Uterus (tissue), 4 donors: ENCODE measurements around the gene TMEM187. TPM values are rescaled to one million over a fixed set of nuclear protein-coding genes. Genes with fewer than 3 reads are reported as not detected.
A peak's percentile ranks its signal among the peaks of the same experiment; 100 is the strongest.

Experiments
- DNase-seq, 2 donors: peaks; one replicate each; pipeline ENCODE4 v3.0.0-alpha.2; 2019 to 2020
- H3K27ac ChIP-seq, 2 donors: fragments of 200-600 bp; sonication (generic); 1 replicate in 1 of 2; 2 replicates in 1 of 2; pipeline ENCODE4 v1.5.1; 2016 to 2018
- H3K27me3 ChIP-seq, 2 donors: fragments of 200-600 bp; sonication (generic); one replicate each; pipeline ENCODE4 v1.5.1; 2018 to 2019; ENCODE audit warnings: control low read depth in 1 of 2
- H3K36me3 ChIP-seq, 2 donors: fragments of 200-600 bp; sonication (generic); one replicate each; pipeline ENCODE4 v1.5.1; 2019; ENCODE audit warnings: control low read depth in 1 of 2
- H3K4me1 ChIP-seq, 2 donors: fragments of 200-600 bp; sonication (generic); one replicate each; pipeline ENCODE4 v1.5.1; 2018 to 2019; ENCODE audit warnings: control low read depth in 1 of 2
- H3K4me3 ChIP-seq, 2 donors: fragments of 200-600 bp; sonication (generic); 1 replicate in 1 of 2; 2 replicates in 1 of 2; pipeline ENCODE4 v1.5.1; 2018 to 2019; ENCODE audit warnings: mild to moderate bottlenecking in 1 of 2
- H3K9me3 ChIP-seq, 2 donors: fragments of 200-600 bp; sonication (generic); one replicate each; pipeline ENCODE4 v1.5.1; 2019; ENCODE audit warnings: control low read depth in 1 of 2
- POLR2A ChIP-seq, 2 donors: fragments of 450-650 bp; IDR thresholded peaks; one replicate each; pipeline ENCODE4 v1.6.1; 2016; ENCODE audit warnings: antibody characterized with exemption in 2 of 2, mild to moderate bottlenecking in 1 of 2, moderate library complexity in 1 of 2
- intact Hi-C: fragments of 100-400 bp; cut with DNase I; formaldehyde crosslinking; loops from one replicate; pipeline ENCODE4 v1.15.1; 2023; ENCODE audit warnings: low total_unique reads
- total RNA-seq, 4 donors: library from RNA; depleted of rRNA in 3 of 4; stranded (reverse); fragments of >200 nt in 3 of 4; gene quantifications; one replicate each; pipeline versions ENCODE4 v1.1.0 to v1.2.4, GENCODE V29; 2014 to 2023
- TF ChIP-seq, protein P1 (sequence below), 4 experiments: fragments of 200-600 bp in 2 of 4; fragments of 450-650 bp in 2 of 4; sonication (generic) in 2 of 4; IDR thresholded peaks; one replicate each; pipeline ENCODE4 v1.5.1; 2016 to 2019; ENCODE audit warnings: antibody characterized with exemption in 4 of 4, mild to moderate bottlenecking in 2 of 4, moderate library complexity in 1 of 4
- donor health status: DM: yes; HTN: yes; CAD: no.

TMEM187 gene
- total RNA-seq, 4 donors from 2014 or later = 2.5 to 9.6 (median 6.2) TPM; not detected in 1

DNA sequence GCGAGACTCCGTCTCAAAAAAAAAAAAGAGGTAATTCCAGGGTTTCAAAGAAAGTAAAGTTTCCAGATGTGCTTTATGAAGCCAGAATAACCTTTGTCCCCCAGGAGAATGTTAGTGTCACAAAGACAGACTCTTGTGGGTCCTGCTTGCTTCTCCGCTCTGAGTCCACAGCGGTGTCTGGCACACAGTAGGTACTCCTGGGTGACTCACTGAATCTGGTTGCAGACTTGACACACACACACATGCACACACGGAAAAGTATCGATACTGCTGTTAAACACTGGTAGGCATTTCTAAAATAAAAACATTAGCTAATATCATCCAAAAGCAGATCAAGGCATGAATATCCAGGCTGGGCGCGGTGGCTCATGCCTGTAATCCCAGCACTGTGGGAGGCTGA lies 22.9 kb downstream of the TMEM187 start:
- H3K9me3 ChIP-seq = no peaks in the 10 kb centered on the region
- DNase-seq = no peak
- no peaks in the 10 kb centered on the region for H3K27me3 ChIP-seq
- TF ChIP-seq, protein P1, sequence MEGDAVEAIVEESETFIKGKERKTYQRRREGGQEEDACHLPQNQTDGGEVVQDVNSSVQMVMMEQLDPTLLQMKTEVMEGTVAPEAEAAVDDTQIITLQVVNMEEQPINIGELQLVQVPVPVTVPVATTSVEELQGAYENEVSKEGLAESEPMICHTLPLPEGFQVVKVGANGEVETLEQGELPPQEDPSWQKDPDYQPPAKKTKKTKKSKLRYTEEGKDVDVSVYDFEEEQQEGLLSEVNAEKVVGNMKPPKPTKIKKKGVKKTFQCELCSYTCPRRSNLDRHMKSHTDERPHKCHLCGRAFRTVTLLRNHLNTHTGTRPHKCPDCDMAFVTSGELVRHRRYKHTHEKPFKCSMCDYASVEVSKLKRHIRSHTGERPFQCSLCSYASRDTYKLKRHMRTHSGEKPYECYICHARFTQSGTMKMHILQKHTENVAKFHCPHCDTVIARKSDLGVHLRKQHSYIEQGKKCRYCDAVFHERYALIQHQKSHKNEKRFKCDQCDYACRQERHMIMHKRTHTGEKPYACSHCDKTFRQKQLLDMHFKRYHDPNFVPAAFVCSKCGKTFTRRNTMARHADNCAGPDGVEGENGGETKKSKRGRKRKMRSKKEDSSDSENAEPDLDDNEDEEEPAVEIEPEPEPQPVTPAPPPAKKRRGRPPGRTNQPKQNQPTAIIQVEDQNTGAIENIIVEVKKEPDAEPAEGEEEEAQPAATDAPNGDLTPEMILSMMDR (IDR thresholded peaks at IDR 0.05) = no peak
- no peak for TF ChIP-seq POLR2A (IDR thresholded peaks at IDR 0.05)
- no peaks in the 10 kb centered on the region for H3K36me3 ChIP-seq
- H3K27ac ChIP-seq = no peak overlapping the region
- no peaks in the 10 kb centered on the region for H3K4me1 ChIP-seq
- intact Hi-C loops = no loop called here
- no peak overlapping the region for H3K4me3 ChIP-seq

DNA sequence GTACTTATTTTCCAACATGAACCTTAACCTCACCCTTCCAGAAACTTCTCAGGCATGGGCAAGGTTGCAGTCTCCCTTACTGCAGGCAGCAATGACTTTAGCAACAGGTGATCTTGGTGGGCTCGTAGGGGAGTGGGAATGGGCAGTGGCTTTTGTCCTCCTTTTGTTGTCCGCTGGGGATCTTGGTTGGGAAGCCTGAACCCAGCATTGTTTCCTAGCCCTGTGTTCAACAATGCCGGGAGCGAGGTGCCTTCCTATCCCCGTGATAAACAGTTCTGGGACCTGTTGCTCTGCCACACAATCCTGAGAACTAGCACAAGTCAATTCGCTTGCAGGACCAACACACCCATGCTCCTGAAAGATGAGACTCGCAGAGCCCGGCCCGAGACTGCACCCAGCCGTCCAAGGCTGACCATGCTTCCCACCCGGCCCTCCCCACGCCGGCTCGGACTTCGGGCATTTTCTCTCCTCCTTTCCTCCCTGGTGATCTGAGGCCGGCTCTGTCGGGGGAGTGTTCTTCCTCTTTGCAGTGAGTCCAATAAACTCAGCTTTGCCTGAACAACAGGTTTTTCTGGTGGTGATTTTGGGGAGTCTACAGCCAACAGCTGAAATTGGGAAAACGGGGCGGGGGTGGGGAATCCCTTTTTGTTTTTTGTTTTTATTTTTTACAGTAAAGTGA lies 26.9 kb downstream of the TMEM187 start:
- Histone ChIP-seq H3K9me3 (no peaks in the 10 kb centered on the region), H3K36me3 (no peaks in the 10 kb centered on the region), H3K27ac (peak overlapping the region in 1 of 2 donors; percentile 37), H3K4me3 (no peak overlapping the region), H3K4me1 (no peaks in the 10 kb centered on the region), H3K27me3 (no peaks in the 10 kb centered on the region)
- TF ChIP-seq, protein P1 (IDR thresholded peaks at IDR 0.05) = no peak
- no peak for TF ChIP-seq POLR2A (IDR thresholded peaks at IDR 0.05)
- intact Hi-C loops = no loop called here
- no peak for DNase-seq

DNA sequence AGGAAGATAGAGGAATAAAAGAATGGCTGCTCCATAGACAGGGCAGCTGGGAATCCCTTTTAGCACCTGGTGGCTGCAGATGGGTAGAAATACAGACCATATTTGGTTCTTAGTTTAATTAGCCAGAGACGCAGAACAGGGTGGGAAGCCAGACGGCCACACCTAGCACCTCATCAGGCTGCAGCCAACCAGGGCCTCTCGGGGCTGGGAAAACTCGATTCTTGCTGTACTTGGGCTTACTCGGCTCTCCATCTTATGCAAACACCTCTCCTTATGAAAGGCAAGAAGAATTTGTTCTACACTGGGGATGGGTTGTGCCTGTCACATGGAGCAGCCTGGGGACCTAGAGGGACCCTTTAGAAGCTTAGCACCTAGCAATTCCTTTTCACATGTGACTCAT lies 27.5 kb downstream of the TMEM187 start:
- intact Hi-C loops = no loop called here
- Histone ChIP-seq H3K9me3 (no peaks in the 10 kb centered on the region), H3K27me3 (no peaks in the 10 kb centered on the region), H3K27ac (peak overlapping the region in 1 of 2 donors; percentile 37), H3K36me3 (no peaks in the 10 kb centered on the region), H3K4me1 (no peaks in the 10 kb centered on the region), H3K4me3 (no peak overlapping the region)
- DNase-seq = no peak
- TF ChIP-seq POLR2A (IDR thresholded peaks at IDR 0.05) = no peak
- TF ChIP-seq, protein P1 (IDR thresholded peaks at IDR 0.05) = no peak

DNA sequence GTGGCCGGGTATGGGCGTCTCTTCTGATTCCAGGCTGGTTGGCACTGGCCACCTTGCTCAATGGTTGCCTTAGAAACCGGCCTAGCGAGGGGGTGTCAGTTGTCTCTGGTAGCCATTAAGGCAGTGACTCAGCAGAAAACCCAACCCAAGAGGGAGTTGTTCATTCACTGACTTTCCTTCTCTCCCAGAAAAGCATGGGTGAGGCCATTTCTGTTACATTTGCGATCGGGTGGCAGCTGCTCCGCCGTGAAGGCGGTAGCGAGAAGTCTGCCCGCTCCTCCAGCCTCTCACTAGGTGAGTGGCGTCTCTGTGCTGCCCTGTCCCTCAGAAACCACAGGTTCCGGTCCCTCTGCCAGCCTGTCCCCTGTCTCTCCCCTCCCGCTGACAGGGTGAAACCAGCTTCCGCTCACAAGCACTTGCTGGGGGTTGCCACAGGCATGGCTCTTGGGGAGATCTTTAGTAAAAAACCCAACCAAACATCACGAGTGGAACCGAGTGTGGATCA lies 29.7 kb downstream of the TMEM187 start:
- no peak for TF ChIP-seq POLR2A (IDR thresholded peaks at IDR 0.05)
- TF ChIP-seq, protein P1 (IDR thresholded peaks at IDR 0.05) = no peak
- Histone ChIP-seq H3K36me3 (no peaks in the 10 kb centered on the region), H3K4me3 (no peak overlapping the region), H3K27me3 (no peaks in the 10 kb centered on the region), H3K9me3 (no peaks in the 10 kb centered on the region), H3K27ac (no peak overlapping the region), H3K4me1 (no peaks in the 10 kb centered on the region)
- DNase-seq = no peak
- intact Hi-C loops = no loop called here

DNA sequence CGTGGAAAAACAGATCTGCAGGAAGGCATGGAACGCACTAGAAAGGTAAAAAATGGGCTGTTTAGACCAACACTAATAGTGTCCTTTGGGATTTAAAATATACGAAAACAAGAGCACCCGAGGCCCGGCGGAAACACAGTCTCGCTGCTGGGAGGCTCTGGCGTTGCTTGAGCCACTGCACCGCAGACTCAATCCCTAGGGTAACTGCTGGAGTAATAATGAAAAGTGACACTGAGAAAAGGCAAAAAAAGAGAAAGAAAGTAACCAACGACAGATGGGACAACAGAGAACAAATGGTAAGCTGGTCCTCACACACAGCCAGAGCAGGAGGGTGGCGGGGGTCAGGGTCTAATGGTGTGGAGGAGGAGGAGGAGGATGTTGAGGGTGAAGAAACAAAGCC lies 31.8 kb downstream of the TMEM187 start:
- Histone ChIP-seq H3K27me3 (no peaks in the 10 kb centered on the region), H3K9me3 (no peaks in the 10 kb centered on the region), H3K4me3 (no peak overlapping the region), H3K27ac (no peak overlapping the region), H3K36me3 (no peaks in the 10 kb centered on the region), H3K4me1 (no peaks in the 10 kb centered on the region)
- TF ChIP-seq POLR2A (IDR thresholded peaks at IDR 0.05) = no peak
- TF ChIP-seq, protein P1 (IDR thresholded peaks at IDR 0.05) = no peak
- no peak for DNase-seq
- intact Hi-C loops = no loop called here
